HCT116 (cell line): ENCODE results near the gene FNDC1. TPM values are rescaled to one million over a fixed set of nuclear protein-coding genes. Genes with fewer than 3 reads are reported as not detected.

ENCODE experiments used
- ATAC-seq: fragments of 200-7000 bp; cut with Tn5 transposase; 2 replicates; pipeline ENCODE4 v1.9.1; 2020; ENCODE audit warnings: mild to moderate bottlenecking, moderate library complexity
- BruUV-seq: library from RNA; stranded (reverse); fragments of 400-500 nt; replicated peaks from 2 replicates; lab custom pipeline; 2021; lab: Mats Ljungman, UMichigan
- CTCF ChIA-PET: fragments of 300-600 bp; sonication (Branson Sonifier 250); formaldehyde crosslinking; loops from one replicate; lab custom pipeline; 2021; ENCODE audit warnings: antibody characterized with exemption; lab: Charles Lee
- POLR2A ChIA-PET: fragments of 300-600, 350-600 bp; sonication (Branson Sonifier 250); formaldehyde crosslinking; loops from one replicate; lab custom pipeline; 2021; ENCODE audit warnings: antibody characterized with exemption; lab: Charles Lee
- RAD21 ChIA-PET, 2 experiments: fragments of 300-600 bp; sonication (Branson Sonifier 250); formaldehyde crosslinking; loops; one replicate each; lab custom pipeline; 2023; ENCODE audit warnings: low total read pairs in 2 of 2; ENCODE audit not compliant: uncharacterized antibody in 2 of 2, unreplicated experiment in 2 of 2, low non-redundant PET in 1 of 2; lab: Charles Lee
- DNase-seq: peaks from one replicate; pipeline ENCODE4 v3.0.0-alpha.2; 2010; ENCODE audit warnings: low read depth, low spot score
- H2AFZ ChIP-seq: fragments of 200-600 bp; shearing (Covaris generic), sonication (generic); 2 replicates; pipeline ENCODE4 v1.6.1; 2017; ENCODE audit warnings: low read depth, mixed run types, mixed read lengths, antibody characterized with exemption, low read length; ENCODE audit not compliant: poor library complexity, severe bottlenecking
- H3K27ac ChIP-seq: 2 replicates; pipeline ENCODE4 v1.5.1; 2012; ENCODE audit warnings: low read depth, low read length
- H3K27me3 ChIP-seq: fragments of 200-600 bp; sonication (generic); 2 replicates; pipeline ENCODE4 v1.6.1; 2016; ENCODE audit warnings: mixed run types, low read length, mixed read lengths; ENCODE audit not compliant: insufficient read depth
- H3K36me3 ChIP-seq, 2 experiments: fragments of 200-500 bp in 1 of 2; fragments of 200-600 bp in 1 of 2; sonication (Bioruptor generic) in 1 of 2; sonication (generic) in 1 of 2; 2 replicates each; pipeline versions ENCODE4 v1.5.1 to v1.6.1; 2014 to 2016; ENCODE audit warnings: low read length in 2 of 2, inconsistent platforms in 1 of 2, mixed read lengths in 1 of 2, mixed run types in 1 of 2; ENCODE audit not compliant: insufficient read depth in 2 of 2, control insufficient read depth in 1 of 2
- H3K4me1 ChIP-seq, 2 experiments: fragments of 200-600 bp in 1 of 2; sonication (generic) in 1 of 2; 2 replicates each; pipeline versions ENCODE4 v1.5.1 to v1.6.1; 2012 to 2017; ENCODE audit warnings: low read length in 2 of 2, inconsistent platforms in 1 of 2, mild to moderate bottlenecking in 1 of 2, mixed read lengths in 1 of 2, mixed run types in 1 of 2, moderate library complexity in 1 of 2; ENCODE audit not compliant: insufficient read depth in 2 of 2, control insufficient read depth in 1 of 2
- H3K4me2 ChIP-seq: fragments of 200-600 bp; sonication (generic); 2 replicates; pipeline ENCODE4 v1.6.1; 2017; ENCODE audit warnings: mixed run types, low read length, mixed read lengths
- H3K4me3 ChIP-seq, 2 experiments: fragments of 200-600 bp in 1 of 2; sonication (generic) in 1 of 2; replicated peaks in 1 of 2; 2 replicates each; pipeline ENCODE4 v1.5.1; 2011 to 2016; ENCODE audit warnings: low read length in 2 of 2, control low read depth in 1 of 2, low read depth in 1 of 2, mild to moderate bottlenecking in 1 of 2, mixed read lengths in 1 of 2, mixed run types in 1 of 2
- H3K79me2 ChIP-seq: fragments of 200-600 bp; sonication (generic); 2 replicates; pipeline ENCODE4 v1.6.1; 2017; ENCODE audit warnings: mild to moderate bottlenecking, mixed run types, low read length, moderate library complexity, mixed read lengths; ENCODE audit not compliant: insufficient read depth
- H3K9ac ChIP-seq: fragments of 200-600 bp; sonication (generic); 2 replicates; pipeline ENCODE4 v1.6.1; 2016; ENCODE audit warnings: low read length, mixed read lengths
- H3K9me2 ChIP-seq: fragments of 200-600 bp; sonication (generic), shearing (Covaris generic); 2 replicates; pipeline ENCODE4 v1.6.1; 2017; ENCODE audit warnings: mixed run types, mild to moderate bottlenecking, moderate library complexity; ENCODE audit not compliant: insufficient read depth
- H3K9me3 ChIP-seq, 2 experiments: fragments of 200-500 bp in 1 of 2; fragments of 200-600 bp in 1 of 2; sonication (Bioruptor generic) in 1 of 2; sonication (generic) in 1 of 2; 2 replicates each; pipeline ENCODE4 v1.6.1; 2014 to 2017; ENCODE audit warnings: low read length in 2 of 2, mixed read lengths in 2 of 2, inconsistent platforms in 1 of 2, low read depth in 1 of 2, mild to moderate bottlenecking in 1 of 2, mixed run types in 1 of 2, moderate library complexity in 1 of 2; ENCODE audit not compliant: control insufficient read depth in 1 of 2, insufficient read depth in 1 of 2
- H4K20me1 ChIP-seq: fragments of 200-600 bp; sonication (generic), shearing (Covaris generic); 2 replicates; pipeline ENCODE4 v1.6.1; 2017; ENCODE audit warnings: mixed run types, mild to moderate bottlenecking, moderate library complexity; ENCODE audit not compliant: insufficient read depth
- CBX3 ChIP-seq: IDR thresholded peaks from 2 replicates; pipeline ENCODE4 v1.6.1; 2012; ENCODE audit warnings: low read depth
- CEBPB ChIP-seq: IDR thresholded peaks from 2 replicates; pipeline ENCODE4 v1.6.1; 2012; ENCODE audit warnings: low read depth
- FOSL1 ChIP-seq: IDR thresholded peaks from 2 replicates; pipeline ENCODE4 v1.6.1; 2012; ENCODE audit warnings: low read depth
- POLR2A ChIP-seq: IDR thresholded peaks from 2 replicates; pipeline ENCODE4 v1.7.0; 2011; ENCODE audit warnings: borderline replicate concordance; ENCODE audit not compliant: insufficient read depth, insufficient read length; ENCODE audit errors: extremely low read depth
- SIN3A ChIP-seq: IDR thresholded peaks from 2 replicates; pipeline ENCODE4 v1.6.1; 2012; ENCODE audit warnings: low read depth
- SP1 ChIP-seq: IDR thresholded peaks from 2 replicates; pipeline ENCODE4 v1.6.1; 2012; ENCODE audit warnings: low read depth
- SRF ChIP-seq: IDR thresholded peaks from 2 replicates; pipeline ENCODE4 v1.6.1; 2012; ENCODE audit warnings: low read depth
- intact Hi-C: fragments of 100-400 bp; cut with micrococcal nuclease; formaldehyde crosslinking; loops from 2 replicates; pipeline ENCODE4 v1.10.0; 2022
- total RNA-seq: library from RNA; stranded (reverse); gene quantifications from one replicate; pipeline ENCODE4 v1.2.1, GENCODE V29; 2021; ENCODE audit not compliant: unreplicated experiment

The FNDC1 gene
- total RNA-seq, 1 experiment from 2014 or later = 0.07 TPM

GRCh38 chr6:159134701-159135364, 34.4 kb upstream of the FNDC1 start (continued):
- TF ChIP-seq CBX3 = peak; percentile 88
- TF ChIP-seq, all 23 proteins: peak for 6

- Histone ChIP-seq H3K9ac (no peak overlapping the region), H3K9me2 (no peaks in the 10 kb centered on the region), H2AFZ (no peak overlapping the region), H3K79me2 (no peaks in the 10 kb centered on the region), H3K4me1 (peaks cover 0 to 12% of the 10 kb centered on the region in 2 experiments; a peak in 2 of 4 replicates), H4K20me1 (no peaks in the 10 kb centered on the region), H3K27me3 (no peaks in the 10 kb centered on the region), H3K36me3 (no peaks in the 10 kb centered on the region), H3K4me2 (no peak overlapping the region), H3K4me3 (no peak overlapping the region), H3K27ac (no peak overlapping the region), H3K9me3 (no peaks in the 10 kb centered on the region)
- BruUV-seq = no TSS peak
- ChIA-PET POLR2A (no interaction called here), CTCF (no interaction called here), RAD21 (no interaction called here)
- intact Hi-C loops = no loop called here
- TF ChIP-seq SRF = no peak
- TF ChIP-seq FOSL1 = no peak
- DNase-seq (no peak), ATAC-seq (no peak)
These were observed 31.5 kb upstream of the FNDC1 start for GRCh38 chr6:159137676-159138075.

- ChIA-PET RAD21 (no interaction called here), CTCF (interaction anchor here (1.6 kb wide), 1 partner anchor 8 kb away, joined by 7 read pairs; no protein-coding TSS in a partner anchor), POLR2A (no interaction called here)
- ATAC-seq (no peak), DNase-seq (no peak)
- TF ChIP-seq CEBPB (no peak), SIN3A (no peak), POLR2A (no peak), SP1 (no peak), SRF (no peak)
- Histone ChIP-seq H3K4me3 (no peak overlapping the region), H3K27ac (no peak overlapping the region), H3K4me2 (no peak overlapping the region), H2AFZ (no peak overlapping the region), H3K79me2 (no peaks in the 10 kb centered on the region), H3K9me3 (no peaks in the 10 kb centered on the region), H4K20me1 (no peaks in the 10 kb centered on the region), H3K27me3 (no peaks in the 10 kb centered on the region), H3K36me3 (no peaks in the 10 kb centered on the region), H3K4me1 (no peaks in the 10 kb centered on the region), H3K9me2 (no peaks in the 10 kb centered on the region), H3K9ac (no peak overlapping the region)
- BruUV-seq = no TSS peak
- intact Hi-C loops = no loop called here
These were observed 26.7 kb upstream of the FNDC1 start for GRCh38 chr6:159142531-159142930.
